ENCODE data around the gene LIPN.
A peak's percentile ranks its signal among the peaks of the same experiment; 100 is the strongest.

LIPN gene

DNA sequence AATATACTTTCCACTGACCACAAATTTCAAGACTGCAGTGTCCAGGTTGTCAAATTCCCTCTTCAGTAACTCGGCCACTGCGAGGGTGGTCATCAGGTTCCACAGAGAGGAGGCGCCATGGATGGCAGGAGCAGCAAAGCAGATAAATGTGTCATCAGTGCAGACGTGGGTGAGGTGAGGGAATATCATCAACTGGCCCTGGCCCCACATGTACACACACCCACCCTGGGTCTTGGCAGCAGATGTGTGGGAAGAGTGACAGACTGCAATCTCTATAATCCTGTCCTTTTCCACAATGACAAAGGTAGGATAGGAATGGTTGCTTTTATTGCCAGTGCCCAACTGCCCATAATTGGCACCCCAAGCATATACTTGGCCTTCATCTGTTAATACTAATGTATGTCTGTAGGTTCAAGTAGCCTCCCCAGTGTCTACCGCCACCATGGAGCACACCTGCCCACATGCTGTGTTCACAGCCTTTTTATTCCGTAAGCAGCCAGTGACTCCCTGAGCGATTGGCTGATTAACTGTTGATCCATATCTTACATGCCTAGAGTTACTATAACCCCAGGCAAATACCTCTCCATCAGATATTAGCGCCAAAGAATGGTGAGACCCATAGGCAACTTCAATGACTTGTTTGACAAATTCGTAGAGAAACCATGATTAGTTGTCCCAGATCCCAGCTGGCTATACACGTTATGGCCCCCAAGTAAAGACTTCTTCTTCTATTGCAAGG is 26.4 kb downstream of the LIPN start:
- DNase-seq: no peak

DNA sequence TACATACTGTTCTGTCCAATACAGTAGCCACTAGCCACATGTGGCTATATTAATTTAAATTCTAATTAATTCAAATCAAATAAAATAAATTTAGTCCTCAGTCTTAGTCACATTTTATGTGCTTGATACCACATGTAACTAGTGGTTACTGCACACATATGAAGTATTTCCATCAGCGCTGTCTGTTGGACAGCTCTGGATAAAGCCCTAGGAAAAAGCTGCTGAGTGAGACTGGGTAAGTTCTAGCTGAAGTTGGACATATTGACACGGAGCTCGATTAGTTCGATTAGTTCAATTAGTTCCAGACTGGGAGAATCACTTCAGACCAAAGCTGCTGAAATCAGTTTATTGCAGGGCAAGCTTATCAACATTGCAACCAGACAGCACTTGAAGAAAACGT is 27.6 kb downstream of the LIPN start:
- no peak for DNase-seq

DNA sequence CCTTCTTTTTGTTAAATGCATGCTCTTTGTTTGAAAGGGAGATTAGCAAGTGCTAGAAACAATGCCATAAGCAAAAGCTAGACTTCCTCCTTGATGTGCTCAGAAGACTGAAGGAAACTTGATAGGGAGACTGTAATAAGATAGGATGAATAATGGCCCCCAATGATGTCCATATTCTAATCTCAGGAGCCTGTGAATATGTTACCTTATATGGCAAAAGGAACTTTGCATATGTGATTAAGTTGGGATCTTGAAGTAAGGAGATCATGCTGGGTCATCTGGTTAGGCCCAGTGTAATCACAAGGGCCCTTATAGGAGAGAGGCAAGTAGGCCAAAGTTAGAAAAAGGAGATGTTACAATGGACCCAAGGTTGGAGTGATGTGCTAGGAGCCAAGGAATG is 29.1 kb downstream of the LIPN start:
- DNase-seq: no peak

DNA sequence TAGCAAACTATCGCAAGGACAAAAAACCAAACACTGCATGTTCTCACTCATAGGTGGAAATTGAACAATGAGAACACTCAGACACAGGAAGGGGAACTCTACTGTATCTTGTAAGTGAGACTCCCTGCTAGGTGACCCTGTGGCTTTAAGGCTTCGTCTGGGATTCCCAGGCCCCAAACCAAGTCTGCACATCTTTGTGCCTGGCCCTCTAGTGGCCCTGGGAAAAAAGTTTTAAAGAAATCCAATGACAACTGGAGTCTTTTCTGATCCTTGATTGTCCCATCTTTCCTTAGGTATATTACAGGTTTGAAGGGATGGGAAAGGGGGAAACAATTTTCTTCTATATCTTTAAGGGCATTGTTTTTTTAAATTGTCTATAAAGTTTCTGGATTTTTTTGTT is 32.1 kb downstream of the LIPN start:
- no peak for DNase-seq

DNA sequence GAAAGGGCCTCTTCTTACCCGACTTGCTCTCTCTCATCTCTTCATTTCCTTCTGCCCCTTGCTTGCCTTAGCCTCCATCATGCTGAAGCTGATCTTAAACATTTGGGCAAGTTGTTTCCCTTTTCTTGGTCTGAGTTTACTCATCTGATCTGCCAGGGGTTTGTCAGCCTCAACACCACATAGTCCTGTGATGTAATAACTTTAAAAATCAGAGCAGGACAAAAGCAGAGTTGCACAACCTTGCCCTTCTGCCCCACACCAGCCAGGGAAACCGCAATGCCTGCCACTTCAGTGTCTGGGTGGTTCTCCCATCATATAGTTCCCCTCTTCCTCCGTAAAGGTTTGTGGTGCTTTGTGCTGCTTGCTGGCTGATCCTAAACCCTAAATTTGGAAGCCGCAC is 32.8 kb downstream of the LIPN start:
- no peak for DNase-seq

DNA sequence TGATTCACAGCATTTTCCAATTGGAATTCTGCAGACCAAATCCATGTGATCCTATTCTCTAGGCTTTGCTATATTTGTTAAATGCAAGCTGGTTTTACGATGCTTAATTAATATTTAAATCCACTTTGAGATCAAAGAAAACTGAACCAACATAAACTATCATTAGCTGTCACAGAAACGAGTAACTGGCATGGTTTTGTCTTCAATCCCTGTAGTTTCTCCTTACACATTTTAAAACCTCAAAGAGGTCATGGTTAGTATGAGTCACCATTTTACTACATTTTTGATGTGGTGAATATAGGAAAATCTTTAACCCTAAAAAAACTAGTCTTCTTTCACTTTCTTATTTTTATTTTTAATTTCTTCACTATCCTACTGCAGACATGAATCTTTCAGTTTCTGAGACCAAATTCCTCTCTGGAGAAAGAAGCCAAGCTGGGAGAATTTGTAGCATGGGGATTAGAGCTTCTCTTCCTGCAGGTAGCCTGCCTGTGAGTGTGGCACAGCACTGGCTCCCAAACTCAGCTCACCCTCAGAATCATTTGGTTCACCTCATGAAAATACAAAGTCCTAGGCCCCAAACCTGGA is 34.0 kb downstream of the LIPN start:
- DNase-seq: no peak

DNA sequence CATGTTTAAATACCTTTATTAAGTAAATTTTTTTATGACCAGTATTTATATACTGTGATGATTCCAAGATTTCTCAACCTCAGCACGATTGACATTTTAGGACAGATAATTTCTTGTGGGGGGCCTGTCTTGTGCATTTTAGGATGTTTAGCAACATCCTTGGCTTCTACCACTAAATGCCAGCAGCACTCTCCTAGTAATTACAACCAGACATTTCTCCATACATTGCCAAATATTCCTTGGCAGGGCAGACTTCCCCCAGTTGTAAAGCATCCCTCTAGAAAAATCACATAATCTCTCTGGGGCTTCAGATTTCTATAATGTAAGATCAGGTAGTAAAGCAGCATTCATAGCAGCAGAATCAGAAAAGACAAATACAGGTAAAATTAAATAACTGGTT is 34.9 kb downstream of the LIPN start:
- no peak for DNase-seq

DNA sequence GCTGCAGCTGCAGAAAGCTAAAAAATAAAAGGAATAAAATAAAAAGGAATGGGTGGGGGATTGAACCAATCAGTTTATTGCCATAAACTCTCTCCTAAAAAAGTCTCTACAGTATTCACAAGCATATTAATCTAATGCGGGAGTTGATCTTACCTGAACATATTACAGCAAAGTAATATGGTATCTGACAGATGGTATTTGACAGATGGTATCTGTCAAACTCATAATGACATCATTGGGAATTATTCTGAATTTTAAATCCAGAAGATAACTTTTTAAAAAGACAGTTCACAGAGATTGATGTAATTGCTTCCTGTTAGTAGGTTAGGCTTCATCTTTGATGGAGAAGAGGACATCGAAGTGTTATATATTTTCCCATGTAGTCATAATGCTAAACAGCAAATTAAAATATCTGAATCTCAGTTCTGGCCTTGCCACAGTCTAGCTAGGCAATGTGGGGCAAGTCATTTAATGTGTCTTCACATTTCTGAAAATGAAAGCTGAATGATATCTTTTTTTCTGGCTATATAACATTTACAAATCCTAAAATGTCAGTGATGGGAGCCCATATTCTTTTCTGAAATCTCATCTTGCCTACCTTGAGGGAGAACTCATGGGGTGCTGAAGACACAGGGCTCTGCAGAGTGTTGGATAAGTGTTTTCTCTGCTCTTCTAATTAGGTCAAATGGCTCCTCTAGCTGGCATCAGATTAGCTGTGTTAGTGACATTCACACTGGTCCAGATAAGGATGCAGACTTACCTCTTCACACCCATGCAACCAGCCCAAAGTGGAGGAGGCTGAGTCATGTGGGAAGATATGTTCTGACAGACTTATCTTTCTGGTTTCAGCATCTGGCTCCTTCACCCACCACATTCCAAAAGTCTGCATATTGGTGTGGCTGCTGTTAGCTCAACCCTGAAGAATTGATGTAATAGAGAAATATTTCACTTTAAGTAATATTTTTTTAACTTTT is 40.6 kb downstream of the LIPN start:
- DNase-seq: no peak

DNA sequence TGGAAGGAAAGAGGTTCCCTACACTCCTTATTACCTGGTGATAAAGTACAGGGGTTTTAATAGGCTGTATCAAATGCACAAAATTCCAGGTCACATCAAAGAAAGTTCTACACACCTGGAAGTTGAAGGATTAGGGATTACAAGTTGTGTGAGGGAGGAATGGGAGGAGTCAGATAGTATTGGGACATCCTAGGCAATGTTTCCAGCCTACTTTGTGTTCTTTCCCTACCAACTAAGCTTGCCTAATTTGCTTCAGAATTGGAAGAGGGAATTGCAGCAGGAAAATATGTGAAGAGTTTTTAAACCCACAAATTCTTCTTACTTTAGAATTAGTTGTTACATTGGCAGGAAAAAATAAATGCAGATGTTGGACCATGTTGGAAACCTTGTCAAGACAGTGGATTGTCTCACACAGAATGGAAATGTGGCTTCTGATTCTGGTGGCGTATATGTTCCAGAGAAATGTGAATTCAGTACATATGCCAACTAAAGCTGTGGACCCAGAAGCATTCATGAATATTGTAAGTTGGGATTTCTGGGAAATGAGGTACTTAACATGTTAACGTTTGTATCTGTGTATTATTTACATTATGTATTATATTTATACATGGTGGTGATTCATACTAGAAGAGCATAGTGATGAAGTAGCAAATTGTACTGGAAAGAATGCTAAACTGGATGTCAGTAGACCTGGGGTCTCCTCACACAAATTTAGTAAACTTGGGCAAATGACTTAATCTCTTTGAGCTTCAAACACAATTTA is 42.9 kb downstream of the LIPN start, which contains the start of gene LIPM:
Gene LIPM, plus strand, starts transcription at position 208 of the 763 bp plus-strand sequence. Its CDS starts 167 bp downstream, at position 375.
- DNase-seq: no peak

DNA sequence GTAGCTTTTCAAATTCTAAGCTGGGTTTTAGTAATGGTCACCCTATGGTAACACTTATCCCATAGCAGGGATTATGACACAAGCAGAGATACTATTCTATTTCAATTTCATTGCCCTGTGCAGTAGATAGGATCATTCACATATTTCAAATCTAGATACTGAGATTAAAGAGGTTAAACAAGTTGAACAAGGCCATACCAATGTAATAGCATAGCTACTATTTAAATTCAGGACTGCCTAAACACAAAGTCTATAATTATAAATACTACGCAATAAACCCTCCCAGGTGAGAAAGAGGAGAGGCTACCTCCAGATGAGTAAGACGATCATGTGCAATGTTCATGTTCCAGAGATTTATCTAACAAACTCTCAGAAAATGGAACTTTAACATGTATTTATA is 43.8 kb downstream of the LIPN start:
- DNase-seq: no peak

DNA sequence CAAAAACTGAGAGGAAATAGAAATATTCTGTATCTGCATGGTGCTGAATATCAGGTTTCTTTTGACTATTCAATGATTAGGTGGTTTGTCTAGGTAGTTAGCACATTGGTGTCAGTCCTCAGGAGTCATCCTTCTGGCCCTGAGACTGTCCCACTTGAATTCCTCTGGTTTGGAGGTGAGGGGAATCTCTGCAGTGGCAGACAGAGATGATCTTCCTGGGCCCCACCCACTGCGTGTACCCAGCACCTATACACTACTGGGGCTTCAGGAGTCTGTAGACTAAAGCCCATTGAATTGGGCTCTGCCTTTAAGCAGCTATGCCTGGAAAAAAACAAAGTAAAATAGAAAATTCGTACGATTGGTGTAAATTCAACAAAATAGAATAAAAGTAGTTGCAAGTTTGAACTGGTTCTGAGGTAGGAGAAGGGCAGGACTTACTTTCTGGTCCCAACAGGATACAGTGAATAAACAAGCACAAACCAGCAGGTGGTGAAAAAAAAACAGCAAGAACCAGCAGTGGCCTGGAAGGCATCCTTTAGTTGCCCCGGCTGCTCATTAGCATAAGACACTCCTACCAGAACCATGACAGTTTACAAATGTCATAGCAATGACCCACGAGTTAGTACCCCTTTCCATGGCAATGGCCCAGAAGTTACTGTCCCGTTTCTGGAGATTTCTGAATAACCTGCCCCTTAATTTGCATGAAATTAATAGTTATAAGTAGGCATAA is 44.4 kb downstream of the LIPN start:
- no peak for DNase-seq

DNA sequence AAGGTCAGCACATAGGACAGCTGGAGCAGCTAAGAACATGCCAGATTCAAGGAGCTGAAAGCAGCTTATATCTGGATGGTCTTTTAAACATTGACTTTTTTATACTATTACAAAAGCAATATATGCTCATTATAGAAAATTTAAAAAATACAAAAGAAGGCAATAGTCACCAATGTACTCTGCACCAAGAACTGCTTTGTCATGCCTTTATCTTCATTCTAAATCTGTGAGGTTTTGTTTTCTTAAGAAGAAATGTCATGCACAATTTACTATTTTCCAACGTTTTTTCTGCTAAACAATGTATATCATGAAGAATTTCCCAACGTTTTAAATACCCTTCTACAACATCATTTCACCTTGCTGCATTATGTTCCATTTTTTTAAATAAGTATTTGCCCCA is 45.5 kb downstream of the LIPN start:
- DNase-seq: no peak

DNA sequence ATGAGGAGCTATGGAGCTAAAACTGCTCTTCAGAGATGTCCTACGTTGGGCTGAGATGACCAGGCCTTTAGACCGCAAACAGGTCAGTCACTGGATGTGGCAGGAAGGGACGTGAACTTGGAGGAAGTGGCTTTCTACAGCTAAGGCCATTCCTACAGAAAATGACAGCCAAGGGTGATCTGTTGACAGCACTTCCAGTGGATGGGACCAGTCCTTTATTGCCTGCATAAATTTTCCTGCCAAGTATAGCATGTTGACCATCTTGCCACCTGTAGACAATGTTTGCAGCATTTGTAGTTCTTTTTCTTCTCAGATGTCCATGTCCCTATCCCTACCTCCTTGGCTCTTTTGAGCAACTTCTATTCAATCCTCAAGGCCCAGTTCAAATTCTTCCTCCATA is 46.1 kb downstream of the LIPN start:
- no peak for DNase-seq

DNA sequence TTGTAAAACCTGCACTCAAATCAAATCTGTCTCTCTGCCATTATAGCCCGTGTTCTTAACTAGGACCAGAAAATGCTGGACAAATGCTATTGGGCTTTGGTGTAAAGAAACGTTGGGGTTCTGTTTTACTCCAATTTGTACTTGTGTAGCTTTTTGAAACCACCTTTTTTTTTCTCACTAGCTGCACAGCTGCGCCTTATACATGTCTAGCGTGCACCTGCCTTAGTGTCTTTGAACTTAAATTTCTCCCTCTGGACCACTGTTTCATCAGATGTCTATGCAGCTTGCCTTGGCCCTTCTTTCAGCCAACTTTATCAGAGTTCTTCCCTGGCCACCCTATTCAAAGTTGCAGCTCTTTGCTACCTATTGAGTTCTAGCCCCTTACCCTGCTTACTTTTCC is 49.8 kb downstream of the LIPN start:
- DNase-seq: no peak

DNA sequence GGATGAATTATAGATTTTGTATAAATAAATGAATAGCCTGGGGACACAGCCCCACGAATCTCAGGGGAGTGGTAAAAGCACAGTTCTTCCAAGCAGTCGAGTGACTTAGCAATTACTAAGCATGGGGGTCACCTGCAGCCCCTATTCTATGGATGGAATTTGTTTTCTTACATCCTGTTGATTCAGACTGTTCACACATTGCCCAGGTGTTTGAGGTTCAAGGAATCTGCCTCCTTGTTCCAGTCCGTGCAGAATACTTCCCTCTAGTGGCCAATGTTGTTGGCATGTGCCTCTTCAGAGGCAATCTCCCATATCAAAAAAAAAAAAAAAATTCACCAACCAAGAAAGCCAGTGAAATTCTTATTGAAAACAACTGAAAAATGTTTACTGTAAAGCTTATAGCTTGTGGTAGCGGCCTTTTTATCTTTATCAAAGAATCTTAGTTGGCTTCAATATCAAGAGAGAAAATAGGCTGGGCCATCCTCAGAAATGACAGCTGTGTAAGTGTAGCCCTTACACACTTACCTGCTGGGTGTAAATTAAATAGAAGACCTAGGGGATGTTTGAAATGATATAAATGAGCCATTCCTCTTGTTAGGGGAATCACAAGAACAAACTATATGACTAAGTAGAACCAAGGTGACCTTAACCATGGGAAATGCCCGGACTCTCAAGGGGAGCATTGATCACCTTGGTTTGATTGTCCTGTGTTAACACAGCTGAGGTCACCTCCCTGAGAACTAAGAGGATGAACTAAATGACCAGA is 50.6 kb downstream of the LIPN start:
- DNase-seq: peak; percentile 48

DNA sequence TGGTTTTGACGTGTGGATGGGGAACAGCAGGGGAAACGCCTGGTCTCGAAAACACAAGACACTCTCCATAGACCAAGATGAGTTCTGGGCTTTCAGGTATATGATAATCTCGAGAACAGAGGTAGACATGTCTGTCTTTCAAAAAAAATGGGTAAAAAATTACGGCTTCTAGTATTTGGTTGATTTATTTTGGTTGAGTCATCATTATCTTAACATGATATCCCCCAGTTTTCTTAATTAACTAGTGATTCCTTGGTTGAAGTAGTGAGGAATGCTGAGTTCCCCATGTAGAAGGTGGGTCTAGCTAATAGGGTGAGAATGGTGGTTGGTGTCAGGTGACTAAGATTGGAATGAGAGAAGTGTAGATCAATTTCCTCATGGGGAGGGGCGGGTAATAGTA is 53.4 kb downstream of the LIPN start:
- DNase-seq: no peak

DNA sequence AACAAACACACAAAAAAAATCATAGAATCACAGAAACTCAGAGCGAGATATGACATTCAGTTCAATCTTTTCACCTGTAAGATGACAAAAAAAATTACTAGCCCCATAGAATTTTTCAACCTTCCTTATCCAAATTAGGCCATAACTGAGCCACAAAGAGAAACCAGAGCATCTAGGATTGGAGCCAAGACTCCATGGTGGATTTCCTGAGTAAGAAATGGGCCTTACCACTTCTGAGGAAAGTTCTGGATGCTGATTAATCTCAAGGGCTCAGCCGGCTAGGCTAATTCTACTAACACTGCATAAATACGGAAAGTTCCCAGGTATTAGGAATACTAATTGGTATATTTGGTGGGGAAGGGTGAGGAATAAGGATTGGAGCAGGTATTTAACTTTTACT is 59.5 kb downstream of the LIPN start:
- DNase-seq: no peak

DNA sequence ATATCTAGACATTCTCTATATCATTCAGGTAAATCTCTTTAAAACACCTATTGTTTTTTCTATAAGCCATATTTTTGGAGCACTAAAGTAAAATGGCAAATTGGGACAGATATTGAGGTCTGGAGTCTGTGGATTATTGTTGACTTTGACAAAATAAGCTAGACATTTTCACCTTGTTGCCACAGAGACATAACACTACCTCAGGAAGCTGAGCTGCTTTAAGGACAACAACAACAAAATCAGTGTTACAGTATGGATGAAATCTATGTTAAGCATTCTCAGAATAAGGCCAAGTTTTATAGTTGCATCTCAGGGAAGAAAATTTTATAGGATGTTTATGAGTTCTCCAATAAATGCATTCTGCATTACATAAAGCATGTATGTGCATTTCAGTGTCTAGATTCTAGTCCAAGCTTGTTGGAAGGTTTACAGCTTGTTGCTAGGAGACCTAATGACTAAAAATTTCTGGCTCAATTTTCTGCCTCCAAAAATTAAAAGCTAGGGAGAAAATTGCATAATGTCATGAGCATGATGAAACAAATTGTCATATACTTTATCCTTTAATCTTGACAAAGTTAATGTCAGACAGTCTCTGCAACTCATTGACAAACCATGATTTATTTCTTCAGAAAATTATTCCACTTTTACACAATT is 61.1 kb downstream of the LIPN start:
- no peak for DNase-seq

DNA sequence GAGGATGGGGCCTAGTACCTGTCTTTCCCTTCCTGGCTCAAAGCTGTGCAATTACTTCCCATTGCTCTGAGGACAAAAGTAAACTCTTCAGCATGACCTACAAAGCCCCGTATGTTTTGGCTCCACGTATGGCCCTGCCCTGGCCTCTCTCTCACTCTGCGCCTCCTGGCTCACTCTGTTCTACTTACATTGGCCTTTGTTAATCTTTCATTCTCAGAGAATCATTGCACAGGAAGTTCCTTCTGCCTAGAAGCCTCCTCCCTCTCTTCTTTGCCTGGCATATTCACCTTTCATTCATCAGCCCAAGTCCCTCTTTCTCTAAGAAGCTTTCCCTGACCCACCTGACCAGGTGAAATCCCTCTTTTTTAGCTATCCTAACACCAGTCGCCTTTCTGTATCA is 66.6 kb downstream of the LIPN start:
- DNase-seq: no peak

DNA sequence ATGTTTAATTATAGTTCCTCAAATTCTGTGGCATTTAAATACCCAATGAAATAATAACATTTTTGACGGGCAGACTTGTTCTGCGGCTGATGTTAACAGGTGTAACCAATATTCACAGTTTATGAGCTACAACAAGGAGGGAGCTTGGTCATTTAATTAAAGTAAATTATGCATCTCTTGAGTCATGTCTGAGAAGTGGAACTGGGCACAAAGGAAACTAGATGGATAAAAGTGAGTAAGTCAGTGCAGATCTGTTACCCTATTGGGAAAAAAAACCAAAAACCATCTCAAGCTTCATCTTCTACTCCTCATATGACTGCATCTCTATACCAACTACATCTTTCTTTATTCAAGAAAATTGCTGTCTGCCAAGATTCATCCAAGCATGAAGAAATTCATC is 67.9 kb downstream of the LIPN start:
- DNase-seq: no peak

DNA sequence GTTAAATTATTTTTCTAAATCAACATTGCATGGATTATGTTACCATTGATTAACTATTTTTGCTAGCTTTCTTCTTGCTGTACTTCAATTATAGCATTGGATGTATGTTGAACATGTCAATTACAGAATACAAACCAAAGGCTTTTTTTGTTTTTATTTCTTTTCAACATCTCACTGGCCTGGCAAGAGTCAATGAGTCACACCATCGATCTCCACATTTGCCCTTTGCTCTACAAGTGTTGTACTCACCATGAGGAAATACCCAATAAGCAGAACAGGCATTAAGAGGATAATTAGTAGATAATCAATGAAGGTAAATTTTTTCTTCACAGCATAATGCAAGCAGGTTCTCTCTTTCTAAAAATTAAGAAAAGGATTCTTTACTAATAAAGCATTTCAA is 68.5 kb downstream of the LIPN start:
- DNase-seq: no peak
